Measurements from ENCODE around the gene SLC34A2.
"Not testable (repeated sequence)": the region's sequence is repeated elsewhere in the genome, so short reads cannot be mapped to it uniquely, and the experiment has no call there.

The SLC34A2 gene

GRCh38 chr4:25637581-25638220 lies 17.9 kb upstream of the SLC34A2 start:
- Histone ChIP-seq H3K27ac (ENCODE audit: low read length) (no peak overlapping the region), H3K36me3 (ENCODE audit: insufficient read depth, low read depth, low read length) (no peaks in the 10 kb centered on the region), H3K27me3 (ENCODE audit: insufficient read depth, low read length) (no peaks in the 10 kb centered on the region), H3K4me3 (ENCODE audit: low read length) (no peak overlapping the region), H3K9ac (ENCODE audit: low read depth, low read length) (no peak overlapping the region), H3K9me3 (ENCODE audit: insufficient read depth, low read depth, low read length) (no peaks in the 10 kb centered on the region), H3K4me1 (ENCODE audit: insufficient read depth, low read length) (no peaks in the 10 kb centered on the region)

GRCh38 chr4:25638221-25638601 lies 17.4 kb upstream of the SLC34A2 start:
- Histone ChIP-seq H3K4me1 (ENCODE audit: insufficient read depth, low read length) (no peaks in the 10 kb centered on the region), H3K27me3 (ENCODE audit: insufficient read depth, low read length) (no peaks in the 10 kb centered on the region), H3K4me3 (ENCODE audit: low read length) (no peak overlapping the region), H3K9ac (ENCODE audit: low read depth, low read length) (no peak overlapping the region), H3K9me3 (ENCODE audit: insufficient read depth, low read depth, low read length) (no peaks in the 10 kb centered on the region), H3K27ac (ENCODE audit: low read length) (no peak overlapping the region), H3K36me3 (ENCODE audit: insufficient read depth, low read depth, low read length) (no peaks in the 10 kb centered on the region)

- no peak overlapping the region for H3K4me3 ChIP-seq (ENCODE audit: low read length)
- no peaks in the 10 kb centered on the region for H3K9me3 ChIP-seq (ENCODE audit: insufficient read depth, low read depth, low read length)
- H3K27me3 ChIP-seq (ENCODE audit: insufficient read depth, low read length): no peaks in the 10 kb centered on the region
- H3K4me1 ChIP-seq (ENCODE audit: insufficient read depth, low read length): no peaks in the 10 kb centered on the region
- no peak overlapping the region for H3K27ac ChIP-seq (ENCODE audit: low read length)
- H3K9ac ChIP-seq (ENCODE audit: low read depth, low read length): no peak overlapping the region
- no peaks in the 10 kb centered on the region for H3K36me3 ChIP-seq (ENCODE audit: insufficient read depth, low read depth, low read length)
These were observed 16.8 kb upstream of the SLC34A2 start for GRCh38 chr4:25638806-25639205.

GRCh38 chr4:25650311-25650710 lies 5.3 kb upstream of the SLC34A2 start:
- H3K4me3 ChIP-seq (ENCODE audit: low read length): no peak overlapping the region
- H3K9ac ChIP-seq (ENCODE audit: low read depth, low read length): no peak overlapping the region
- no peaks in the 10 kb centered on the region for H3K36me3 ChIP-seq (ENCODE audit: insufficient read depth, low read depth, low read length)
- no peak overlapping the region for H3K27ac ChIP-seq (ENCODE audit: low read length)
- peaks cover 21% of the 10 kb centered on the region for H3K27me3 ChIP-seq (ENCODE audit: insufficient read depth, low read length)
- H3K9me3 ChIP-seq (ENCODE audit: insufficient read depth, low read depth, low read length): no peaks in the 10 kb centered on the region
- H3K4me1 ChIP-seq (ENCODE audit: insufficient read depth, low read length): peaks cover 9% of the 10 kb centered on the region

GRCh38 chr4:25651682-25652081 lies 4.0 kb upstream of the SLC34A2 start:
- Histone ChIP-seq H3K4me1 (ENCODE audit: insufficient read depth, low read length) (peaks cover 16% of the 10 kb centered on the region), H3K36me3 (ENCODE audit: insufficient read depth, low read depth, low read length) (no peaks in the 10 kb centered on the region), H3K27ac (ENCODE audit: low read length) (no peak overlapping the region), H3K27me3 (ENCODE audit: insufficient read depth, low read length) (peaks cover 35% of the 10 kb centered on the region), H3K4me3 (ENCODE audit: low read length) (no peak overlapping the region), H3K9ac (ENCODE audit: low read depth, low read length) (no peak overlapping the region), H3K9me3 (ENCODE audit: insufficient read depth, low read depth, low read length) (no peaks in the 10 kb centered on the region)

GRCh38 chr4:25654031-25654970 lies 1.4 kb upstream of the SLC34A2 start:
- Histone ChIP-seq H3K27me3 (ENCODE audit: insufficient read depth, low read length) (peaks cover 57% of the 10 kb centered on the region), H3K4me3 (ENCODE audit: low read length) (peak overlapping the region; percentile 2; the same call in 1 of the 2 replicates), H3K9me3 (ENCODE audit: insufficient read depth, low read depth, low read length) (no peaks in the 10 kb centered on the region), H3K4me1 (ENCODE audit: insufficient read depth, low read length) (peaks cover 22% of the 10 kb centered on the region), H3K27ac (ENCODE audit: low read length) (no peak overlapping the region), H3K9ac (ENCODE audit: low read depth, low read length) (peak overlapping the region; percentile 52; the same call in 1 of the 2 replicates), H3K36me3 (ENCODE audit: insufficient read depth, low read depth, low read length) (no peaks in the 10 kb centered on the region)

GRCh38 chr4:25656031-25656430 lies 380 bp downstream of the SLC34A2 start:
- Histone ChIP-seq H3K4me1 (ENCODE audit: insufficient read depth, low read length) (peaks cover 22% of the 10 kb centered on the region), H3K27me3 (ENCODE audit: insufficient read depth, low read length) (peaks cover 57% of the 10 kb centered on the region), H3K27ac (ENCODE audit: low read length) (no peak overlapping the region), H3K9ac (ENCODE audit: low read depth, low read length) (peak overlapping the region; percentile 63; the same call in 1 of the 2 replicates), H3K36me3 (ENCODE audit: insufficient read depth, low read depth, low read length) (no peaks in the 10 kb centered on the region), H3K4me3 (ENCODE audit: low read length) (peak overlapping the region; percentile 70), H3K9me3 (ENCODE audit: insufficient read depth, low read depth, low read length) (no peaks in the 10 kb centered on the region)

- no peaks in the 10 kb centered on the region for H3K36me3 ChIP-seq (ENCODE audit: insufficient read depth, low read depth, low read length)
- no peaks in the 10 kb centered on the region for H3K9me3 ChIP-seq (ENCODE audit: insufficient read depth, low read depth, low read length)
- peaks cover 16% of the 10 kb centered on the region for H3K4me1 ChIP-seq (ENCODE audit: insufficient read depth, low read length)
- H3K27ac ChIP-seq (ENCODE audit: low read length): no peak overlapping the region
- peaks cover 55% of the 10 kb centered on the region for H3K27me3 ChIP-seq (ENCODE audit: insufficient read depth, low read length)
- H3K9ac ChIP-seq (ENCODE audit: low read depth, low read length): no peak overlapping the region
- no peak overlapping the region for H3K4me3 ChIP-seq (ENCODE audit: low read length)
These were observed 2.7 kb downstream of the SLC34A2 start for GRCh38 chr4:25658357-25658771.

GRCh38 chr4:25658777-25659176 lies 3.1 kb downstream of the SLC34A2 start:
- Histone ChIP-seq H3K9ac (ENCODE audit: low read depth, low read length) (no peak overlapping the region), H3K9me3 (ENCODE audit: insufficient read depth, low read depth, low read length) (no peaks in the 10 kb centered on the region), H3K4me1 (ENCODE audit: insufficient read depth, low read length) (peaks cover 16% of the 10 kb centered on the region), H3K36me3 (ENCODE audit: insufficient read depth, low read depth, low read length) (no peaks in the 10 kb centered on the region), H3K27ac (ENCODE audit: low read length) (no peak overlapping the region), H3K4me3 (ENCODE audit: low read length) (no peak overlapping the region), H3K27me3 (ENCODE audit: insufficient read depth, low read length) (peaks cover 51% of the 10 kb centered on the region)

GRCh38 chr4:25661441-25661840 lies 5.8 kb downstream of the SLC34A2 start:
- not testable (repeated sequence) for H3K27ac ChIP-seq (ENCODE audit: low read length); H3K9ac ChIP-seq (ENCODE audit: low read depth, low read length); H3K9me3 ChIP-seq (ENCODE audit: insufficient read depth, low read depth, low read length); H3K4me3 ChIP-seq (ENCODE audit: low read length); H3K36me3 ChIP-seq (ENCODE audit: insufficient read depth, low read depth, low read length)
- Histone ChIP-seq H3K4me1 (ENCODE audit: insufficient read depth, low read length) (peaks cover 14% of the 10 kb centered on the region), H3K27me3 (ENCODE audit: insufficient read depth, low read length) (peaks cover 24% of the 10 kb centered on the region)

GRCh38 chr4:25662306-25662705 lies 6.7 kb downstream of the SLC34A2 start:
- Histone ChIP-seq H3K27me3 (ENCODE audit: insufficient read depth, low read length) (peaks cover 15% of the 10 kb centered on the region), H3K36me3 (ENCODE audit: insufficient read depth, low read depth, low read length) (no peaks in the 10 kb centered on the region), H3K4me1 (ENCODE audit: insufficient read depth, low read length) (peaks cover 7% of the 10 kb centered on the region; the same call in 1 of the 2 replicates), H3K9ac (ENCODE audit: low read depth, low read length) (no peak overlapping the region), H3K27ac (ENCODE audit: low read length) (no peak overlapping the region), H3K9me3 (ENCODE audit: insufficient read depth, low read depth, low read length) (no peaks in the 10 kb centered on the region), H3K4me3 (ENCODE audit: low read length) (no peak overlapping the region)

- Histone ChIP-seq H3K4me3 (ENCODE audit: low read length) (no peak overlapping the region), H3K9me3 (ENCODE audit: insufficient read depth, low read depth, low read length) (no peaks in the 10 kb centered on the region), H3K27ac (ENCODE audit: low read length) (no peak overlapping the region), H3K36me3 (ENCODE audit: insufficient read depth, low read depth, low read length) (no peaks in the 10 kb centered on the region), H3K27me3 (ENCODE audit: insufficient read depth, low read length) (peaks cover 3% of the 10 kb centered on the region; the same call in 1 of the 2 replicates), H3K9ac (ENCODE audit: low read depth, low read length) (no peak overlapping the region), H3K4me1 (ENCODE audit: insufficient read depth, low read length) (peaks cover 7% of the 10 kb centered on the region; the same call in 1 of the 2 replicates)
These were observed 8.1 kb downstream of the SLC34A2 start for GRCh38 chr4:25663781-25664180.

Measured in iPS-20b (cell line).